GM19240 (cell line): ENCODE data around the gene MORN5.

Source experiments
- DNase-seq: peaks from one replicate; pipeline ENCODE4 v3.0.0; 2011; ENCODE audit warnings: low spot score; ENCODE audit not compliant: insufficient read length

Gene MORN5

DNA sequence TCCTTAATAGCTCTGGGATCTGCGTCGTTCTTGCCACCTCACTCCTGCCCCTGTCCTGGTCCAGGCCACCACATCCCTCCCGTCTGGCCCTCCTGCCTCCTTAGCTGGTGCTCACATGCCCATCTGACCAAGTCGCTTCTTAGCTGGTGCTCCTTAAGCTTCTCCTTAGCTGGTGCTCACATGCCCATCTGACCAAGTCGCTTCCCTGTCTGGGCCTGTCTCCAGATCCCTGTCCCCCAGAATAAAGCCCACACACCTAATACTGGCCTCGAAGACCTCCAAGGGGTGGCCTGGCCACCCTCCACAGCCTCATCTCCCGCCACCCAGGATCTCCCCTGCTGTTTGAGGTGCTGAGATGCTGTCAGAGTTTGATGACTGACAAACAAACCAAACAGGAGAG is 35.2 kb upstream of the MORN5 start:
- DNase-seq: no peak

DNA sequence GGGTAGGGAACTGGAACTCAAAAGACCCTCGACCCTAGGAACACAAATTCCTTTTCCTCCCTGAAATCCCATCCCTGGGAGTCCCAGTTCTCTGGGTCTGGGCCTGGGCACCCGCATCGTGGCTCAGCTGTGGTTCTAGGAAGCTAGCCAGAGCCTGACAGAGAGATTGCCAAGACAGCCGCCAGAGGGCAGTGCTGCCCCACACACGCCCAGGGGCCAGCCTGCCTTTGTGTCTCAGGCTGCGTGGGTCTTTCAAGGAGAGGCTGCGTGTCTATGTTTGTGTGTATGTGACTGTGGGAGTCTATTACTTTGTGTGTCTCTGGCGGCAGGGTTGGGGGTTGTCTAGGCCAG is 34.6 kb upstream of the MORN5 start:
- DNase-seq: peak; percentile 93

DNA sequence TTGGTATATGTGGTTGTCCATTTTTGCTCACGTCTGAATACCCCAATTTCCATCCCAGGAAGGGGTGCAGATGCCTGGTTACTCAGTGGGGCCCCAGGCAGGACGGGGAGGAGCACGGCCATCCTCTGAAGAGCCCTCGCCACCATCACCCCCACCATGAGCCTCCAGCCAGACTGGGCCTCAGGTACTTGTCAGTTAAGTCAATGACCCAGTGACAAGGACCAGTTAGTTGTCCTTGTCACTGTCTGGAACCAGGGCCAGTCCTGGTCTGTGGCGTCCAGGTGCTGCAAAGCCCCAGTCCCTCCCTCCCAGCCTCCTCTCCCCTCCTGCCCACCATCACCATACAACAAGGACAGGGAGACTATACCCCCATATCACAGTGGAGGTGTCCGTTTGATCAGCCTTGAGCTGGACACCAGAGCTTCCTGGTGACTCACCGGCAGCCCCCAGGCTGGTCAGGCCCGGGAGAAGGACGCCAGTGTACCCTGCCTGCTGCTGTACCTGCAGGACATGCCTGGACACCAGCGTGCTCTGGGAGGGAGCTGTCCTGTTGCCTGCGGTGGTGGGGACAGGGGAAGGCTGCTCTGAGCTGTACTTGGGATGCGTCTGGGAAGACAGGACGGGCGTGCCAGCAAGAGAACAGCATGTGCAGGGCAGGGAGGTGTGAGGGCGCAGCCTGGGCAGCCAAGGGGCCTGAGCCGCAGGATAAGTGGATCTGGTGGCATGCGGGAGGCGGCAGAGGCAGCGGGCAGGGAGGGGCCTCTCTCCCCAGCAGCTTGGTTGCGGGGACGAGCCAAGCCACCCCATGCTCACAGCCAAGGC is 34.0 kb upstream of the MORN5 start:
- no peak for DNase-seq

- DNase-seq: no peak
Measured at GRCh38 chr9:122126331-122127261, 33.1 kb upstream of the MORN5 start.

DNA sequence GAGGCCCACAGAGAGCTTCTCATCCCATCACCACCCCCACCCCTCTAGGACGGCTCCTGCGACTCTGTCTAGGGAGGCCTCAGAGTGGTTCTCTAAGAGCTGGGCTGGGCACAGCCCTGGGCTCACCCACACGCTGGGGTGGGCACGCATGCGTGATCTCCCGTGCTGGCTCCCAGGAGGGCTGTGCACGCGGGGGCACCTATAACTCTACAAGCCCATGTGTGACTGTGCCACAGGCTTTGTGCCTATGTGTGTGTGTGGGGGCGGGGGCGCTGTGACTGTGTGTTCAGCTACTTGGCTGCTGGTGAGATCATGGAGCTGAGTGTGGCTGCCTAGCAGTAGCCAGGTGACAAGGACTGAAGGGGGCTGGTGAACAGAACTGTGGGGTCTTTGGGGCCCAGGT is 32.3 kb upstream of the MORN5 start:
- DNase-seq: no peak

DNA sequence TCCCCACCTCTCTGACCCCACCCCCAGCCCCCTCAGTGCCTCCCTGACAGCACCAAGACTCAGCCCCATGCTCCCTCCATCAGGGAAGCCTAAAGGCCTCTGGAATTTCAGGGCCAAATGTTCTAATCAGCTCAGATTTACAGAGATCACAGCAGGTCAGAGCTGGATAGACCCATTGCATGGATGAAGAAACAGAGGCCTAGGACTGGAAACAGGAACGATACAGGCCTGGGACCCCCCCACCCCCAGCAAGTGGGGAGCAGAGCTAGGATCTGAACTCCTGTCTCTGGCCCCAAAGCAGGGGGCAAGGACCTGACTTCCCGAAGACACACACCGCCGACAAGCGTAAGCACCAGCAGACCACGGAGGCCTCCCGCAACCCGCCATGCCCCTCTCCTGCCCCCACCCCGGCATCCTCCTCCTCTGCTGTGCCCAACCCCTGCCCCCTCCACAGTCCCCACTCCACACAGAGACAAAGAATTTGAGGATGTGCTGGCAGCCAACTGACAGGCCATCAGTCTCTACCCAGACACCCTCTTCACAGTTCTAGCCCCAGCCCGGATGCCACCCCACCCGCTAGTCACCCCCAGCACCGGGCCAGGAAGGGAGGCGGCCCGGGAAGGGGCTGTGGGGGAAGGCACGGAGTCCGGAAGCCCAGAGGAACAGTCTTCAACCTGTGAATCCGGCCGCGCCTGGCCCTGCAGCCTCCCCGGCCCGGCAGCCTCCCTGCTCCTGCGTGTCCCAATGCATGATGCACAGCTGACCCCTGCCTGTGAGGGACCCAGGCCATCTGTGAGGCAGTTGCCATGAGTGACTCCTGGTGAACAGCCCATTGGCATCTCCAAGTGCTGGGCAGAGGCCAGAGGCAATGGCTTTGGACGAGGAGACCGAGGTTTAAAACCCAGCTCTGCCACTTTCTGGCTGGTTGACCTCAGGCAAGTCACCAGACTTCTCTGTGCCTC is 31.4 kb upstream of the MORN5 start:
- no peak for DNase-seq

DNA sequence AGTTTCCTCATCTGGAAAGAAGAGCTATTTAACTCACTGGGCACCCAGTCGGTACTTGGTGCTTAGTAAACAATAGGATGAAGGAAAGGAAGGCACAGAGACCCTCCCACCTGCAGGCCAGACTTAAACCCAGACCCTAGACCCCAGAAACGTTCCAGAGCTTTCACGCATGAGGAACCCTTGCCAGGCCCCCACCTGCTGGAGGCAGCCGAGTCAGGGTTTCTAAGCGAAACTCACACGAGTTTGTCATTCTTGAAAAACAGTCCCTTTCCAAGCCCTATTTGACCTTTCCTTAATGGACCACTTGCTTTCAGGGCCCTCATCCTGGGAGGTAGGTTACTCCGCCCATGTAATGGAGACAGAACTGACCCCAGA is 30.8 kb upstream of the MORN5 start:
- DNase-seq: no peak

DNA sequence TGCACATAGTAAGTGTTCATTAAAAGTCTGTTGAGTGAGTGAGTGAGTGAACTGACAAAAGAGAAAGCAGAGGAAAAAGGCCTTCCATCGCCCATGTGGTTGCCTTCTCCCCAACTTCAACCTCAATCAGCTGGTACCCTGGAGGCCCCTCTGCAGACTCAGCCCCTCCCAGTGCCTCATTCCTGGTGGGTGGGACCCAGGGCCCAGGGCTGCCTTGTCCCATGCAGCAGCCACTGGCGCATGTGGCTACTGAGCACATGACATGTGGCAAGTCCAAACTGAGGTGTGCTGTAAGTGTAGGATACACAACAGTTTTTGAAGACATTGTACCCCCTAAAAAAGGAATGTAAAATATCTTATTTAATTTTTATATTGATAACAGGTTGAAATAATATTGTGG is 29.7 kb upstream of the MORN5 start:
- DNase-seq: no peak

GRCh38 chr9:122130837-122131236 is 28.9 kb upstream of the MORN5 start:
- DNase-seq: no peak

DNA sequence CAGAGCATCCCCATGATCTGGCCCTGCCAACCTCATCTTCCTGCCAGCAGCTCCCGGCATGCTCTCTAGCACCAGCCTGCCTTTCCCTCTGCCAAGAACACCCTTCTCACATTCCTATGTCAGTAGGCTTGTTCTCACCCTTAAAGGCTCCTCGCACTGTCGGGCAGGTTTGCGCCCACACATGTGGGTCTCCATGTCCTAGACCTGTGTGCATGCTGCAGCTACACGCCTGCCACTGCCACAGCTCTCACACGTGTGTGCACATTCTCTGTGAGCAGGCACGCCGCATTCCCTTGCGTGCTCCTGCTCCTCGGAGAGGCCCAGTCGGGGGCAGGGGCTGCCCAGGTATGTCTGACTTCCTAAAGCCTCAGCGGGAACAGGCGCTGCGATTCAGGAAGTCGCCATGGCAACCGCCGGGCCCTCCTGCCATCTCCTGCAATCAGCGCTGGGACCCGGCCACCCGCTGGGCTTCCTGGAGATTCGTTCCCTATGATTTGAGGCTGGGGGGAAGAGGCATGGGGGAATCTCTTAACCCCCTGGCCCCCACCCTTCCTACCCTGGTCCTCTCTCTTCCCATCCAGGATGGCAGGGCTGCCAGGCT is 28.2 kb upstream of the MORN5 start:
- DNase-seq: no peak

GRCh38 chr9:122132539-122132938 is 27.2 kb upstream of the MORN5 start:
- DNase-seq: no peak

GRCh38 chr9:122133263-122133983 is 26.3 kb upstream of the MORN5 start:
- DNase-seq: no peak

DNA sequence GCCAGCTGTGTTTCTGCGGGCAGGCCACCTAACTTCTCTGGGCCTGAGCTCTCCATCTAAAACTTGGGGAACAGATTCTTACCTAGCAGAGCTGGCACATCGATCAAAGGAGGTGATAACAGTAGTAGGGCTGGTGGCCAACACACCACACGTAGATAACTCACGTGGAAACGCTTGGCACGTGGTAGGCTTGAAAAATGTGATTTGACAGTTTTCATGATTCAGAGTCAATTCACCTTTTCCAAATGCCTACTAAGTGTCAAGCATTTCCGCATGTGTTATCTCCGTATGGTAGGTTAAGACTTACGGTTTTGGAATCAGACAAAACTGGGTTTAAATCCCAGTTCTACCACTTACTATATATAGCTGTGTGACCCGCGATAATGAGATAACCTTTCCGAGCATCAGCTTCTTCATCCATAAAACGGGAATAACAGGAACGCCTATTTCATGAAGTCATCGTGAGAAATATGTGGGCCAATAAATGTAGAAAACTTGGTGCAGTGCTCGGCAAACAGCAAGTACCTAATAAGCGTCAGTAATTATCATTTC is 25.6 kb upstream of the MORN5 start:
- no peak for DNase-seq

GRCh38 chr9:122134822-122135528 is 24.7 kb upstream of the MORN5 start:
- DNase-seq: no peak

DNA sequence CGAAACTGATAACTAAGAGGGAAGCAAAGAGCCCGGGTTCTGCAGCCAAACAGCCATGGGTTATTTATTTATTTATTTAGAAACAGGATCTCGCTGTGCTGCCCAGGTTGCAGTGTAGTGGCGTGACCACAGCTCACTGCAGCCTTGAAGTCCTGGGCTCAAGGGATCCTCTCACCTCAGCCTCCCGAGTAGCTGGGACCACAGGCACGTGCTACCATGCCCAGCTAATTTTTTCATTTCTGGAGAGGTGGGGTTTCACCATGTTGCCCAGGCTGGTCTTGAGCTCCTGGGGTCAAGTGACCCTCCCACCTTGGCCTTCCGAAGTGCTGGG is 24.2 kb upstream of the MORN5 start:
- no peak for DNase-seq

GRCh38 chr9:122138560-122139268 is 21.0 kb upstream of the MORN5 start:
- no peak for DNase-seq

GRCh38 chr9:122140368-122141193 is 19.1 kb upstream of the MORN5 start:
- no peak for DNase-seq

DNA sequence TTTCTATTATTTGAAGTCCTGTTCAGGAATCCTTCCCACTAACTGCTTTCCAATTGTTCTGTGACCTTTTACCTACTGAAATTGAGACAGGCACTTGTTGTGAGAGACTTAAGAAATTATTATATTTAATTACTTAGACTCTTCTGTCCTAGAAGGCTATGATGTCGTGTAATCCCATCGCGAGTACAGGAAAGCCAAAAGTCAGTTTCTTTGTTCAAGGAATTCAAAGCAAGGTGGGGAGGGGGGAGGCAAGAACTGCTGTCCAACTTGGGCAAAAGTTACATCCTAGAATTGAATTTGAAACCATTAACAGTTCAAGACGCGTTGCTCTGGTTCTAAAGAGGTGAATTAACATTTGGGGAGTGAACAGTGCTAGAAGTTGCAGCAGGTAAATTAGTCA is 18.0 kb upstream of the MORN5 start:
- no peak for DNase-seq
